Mammary epithelial cell (primary cell): ENCODE results near the gene RABGAP1L.

ENCODE experiments used
- CTCF ChIP-seq, 2 donors: IDR thresholded peaks in 1 of 2; conservative IDR thresholded peaks in 1 of 2; 2 replicates each; pipeline ENCODE4 v1.5.1; 2011 to 2012; ENCODE audit warnings: inconsistent platforms in 2 of 2, low read length in 2 of 2, mild to moderate bottlenecking in 2 of 2, control low read depth in 1 of 2, low read depth in 1 of 2; ENCODE audit not compliant: insufficient read depth in 1 of 2; ENCODE audit errors: extremely low read depth in 1 of 2
- EZH2 ChIP-seq: IDR thresholded peaks from 2 replicates; pipeline ENCODE4 v1.6.1; 2012; ENCODE audit warnings: low read length, inconsistent platforms, borderline replicate concordance

- TF ChIP-seq CTCF (conservative IDR thresholded peaks at IDR 0.05 in 1 of 2, IDR thresholded peaks at IDR 0.05 in 1 of 2; ENCODE audit: extremely low read depth in 1 of 2, insufficient read depth in 1 of 2, low read depth in 1 of 2, low read length in 2 of 2), result no peak
- no peak for TF ChIP-seq EZH2
These were observed 771 bp downstream of the RABGAP1L start for GRCh38 chr1:174160109-174160473.
